Hepatocyte (in vitro differentiated cells): ENCODE results near the gene PROC. TPM values are rescaled to one million over a fixed set of nuclear protein-coding genes. Genes with fewer than 3 reads are reported as not detected.
A peak's percentile ranks its signal among the peaks of the same experiment; 100 is the strongest.

Source experiments
- DNase-seq: peaks from one replicate; pipeline ENCODE4 v3.0.0-alpha.2; 2016; ENCODE audit warnings: low spot score
- H2AFZ ChIP-seq: fragments of 200-600 bp; sonication (generic); 2 replicates; pipeline ENCODE4 v1.6.0; 2016; ENCODE audit warnings: antibody characterized with exemption, mild to moderate bottlenecking
- H3K27ac ChIP-seq: fragments of 200-600 bp; sonication (generic); 2 replicates; pipeline ENCODE4 v1.5.1; 2016; ENCODE audit warnings: mild to moderate bottlenecking
- H3K27me3 ChIP-seq: fragments of 200-600 bp; sonication (generic); 2 replicates; pipeline ENCODE4 v1.6.1; 2016
- H3K36me3 ChIP-seq: fragments of 200-600 bp; sonication (generic); replicated peaks from 2 replicates; pipeline ENCODE4 v1.5.1; 2016; ENCODE audit warnings: low read depth; ENCODE audit not compliant: insufficient read depth
- H3K4me1 ChIP-seq: fragments of 200-600 bp; sonication (generic); 2 replicates; pipeline ENCODE4 v1.5.1; 2016; ENCODE audit warnings: mild to moderate bottlenecking, moderate library complexity; ENCODE audit not compliant: insufficient read depth
- H3K4me2 ChIP-seq: fragments of 200-600 bp; sonication (generic); 2 replicates; pipeline ENCODE4 v1.6.0; 2016
- H3K4me3 ChIP-seq: fragments of 200-600 bp; sonication (generic); 2 replicates; pipeline ENCODE4 v1.5.1; 2016; ENCODE audit warnings: mild to moderate bottlenecking
- H3K79me2 ChIP-seq: fragments of 200-600 bp; sonication (generic); 2 replicates; pipeline ENCODE4 v1.6.0; 2017; ENCODE audit warnings: mild to moderate bottlenecking
- H3K9me2 ChIP-seq: fragments of 200-600 bp; sonication (generic); replicated peaks from 2 replicates; pipeline ENCODE4 v1.6.0; 2017; ENCODE audit warnings: mild to moderate bottlenecking; ENCODE audit not compliant: insufficient read depth
- H3K9me3 ChIP-seq: fragments of 200-600 bp; sonication (generic); 2 replicates; pipeline ENCODE4 v1.5.1; 2016; ENCODE audit warnings: low read depth, mild to moderate bottlenecking
- H4K20me1 ChIP-seq: fragments of 200-600 bp; sonication (generic); 2 replicates; pipeline ENCODE4 v1.6.0; 2016; ENCODE audit warnings: mild to moderate bottlenecking; ENCODE audit not compliant: insufficient read depth, poor library complexity, severe bottlenecking
- EZH2 ChIP-seq: fragments of 200-600 bp; sonication (generic); IDR thresholded peaks from 2 replicates; pipeline ENCODE4 v1.6.1; 2016; ENCODE audit warnings: antibody characterized with exemption, mild to moderate bottlenecking, borderline replicate concordance
- EZH2phosphoT487 ChIP-seq: fragments of 200-600 bp; sonication (generic); IDR thresholded peaks from one replicate; pipeline ENCODE4 v1.6.1; 2018; ENCODE audit warnings: antibody characterized with exemption, mild to moderate bottlenecking, low read depth, moderate library complexity; ENCODE audit not compliant: unreplicated experiment, severe bottlenecking
- WGBS: methylation state at CpG from one replicate; pipeline ENCODE4 v1.1.6; 2016; ENCODE audit warnings: low lambda C conversion rate; ENCODE audit errors: missing lambda C conversion rate; 5-methylcytosine and 5-hydroxymethylcytosine counted together
- polyA plus RNA-seq: library from polyadenylated mRNA; unstranded; fragments of >200 nt; fragmentation: Nextera tagmentation; extraction: Ambion mirVana; gene quantifications from 2 replicates; pipeline ENCODE4 v1.2.1, GENCODE V29; 2016
- total RNA-seq: library from RNA; depleted of rRNA; stranded (reverse); fragments of >200 nt; gene quantifications from 2 replicates; pipeline ENCODE4 v1.2.3, GENCODE V29; 2014
- TF ChIP-seq, protein P1 (sequence below): fragments of 200-600 bp; sonication (generic); IDR thresholded peaks from 2 replicates; pipeline ENCODE4 v1.5.1; 2016; ENCODE audit warnings: antibody characterized with exemption, mild to moderate bottlenecking; ENCODE audit not compliant: poor library complexity

Gene PROC
- total and polyA plus RNA-seq, 2 experiments from 2014 or later: 42.6 to 70.2 TPM

DNA sequence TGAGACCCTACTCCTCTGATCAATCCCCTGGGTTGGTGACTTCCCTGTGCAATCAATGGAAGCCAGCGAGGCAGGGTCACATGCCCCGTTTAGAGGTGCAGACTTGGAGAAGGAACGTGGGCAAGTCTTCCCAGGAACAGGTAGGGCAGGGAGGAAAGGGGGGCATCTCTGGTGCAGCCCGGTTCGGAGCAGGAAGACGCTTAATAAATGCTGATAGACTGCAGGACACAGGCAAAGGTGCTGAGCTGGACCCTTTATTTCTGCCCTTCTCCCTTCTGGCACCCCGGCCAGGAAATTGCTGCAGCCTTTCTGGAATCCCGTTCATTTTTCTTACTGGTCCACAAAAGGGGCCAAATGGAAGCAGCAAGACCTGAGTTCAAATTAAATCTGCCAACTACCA, 821 bp upstream of the PROC start:
- TF ChIP-seq EZH2phosphoT487: no peak
- TF ChIP-seq EZH2: no peak
- TF ChIP-seq, protein P1, sequence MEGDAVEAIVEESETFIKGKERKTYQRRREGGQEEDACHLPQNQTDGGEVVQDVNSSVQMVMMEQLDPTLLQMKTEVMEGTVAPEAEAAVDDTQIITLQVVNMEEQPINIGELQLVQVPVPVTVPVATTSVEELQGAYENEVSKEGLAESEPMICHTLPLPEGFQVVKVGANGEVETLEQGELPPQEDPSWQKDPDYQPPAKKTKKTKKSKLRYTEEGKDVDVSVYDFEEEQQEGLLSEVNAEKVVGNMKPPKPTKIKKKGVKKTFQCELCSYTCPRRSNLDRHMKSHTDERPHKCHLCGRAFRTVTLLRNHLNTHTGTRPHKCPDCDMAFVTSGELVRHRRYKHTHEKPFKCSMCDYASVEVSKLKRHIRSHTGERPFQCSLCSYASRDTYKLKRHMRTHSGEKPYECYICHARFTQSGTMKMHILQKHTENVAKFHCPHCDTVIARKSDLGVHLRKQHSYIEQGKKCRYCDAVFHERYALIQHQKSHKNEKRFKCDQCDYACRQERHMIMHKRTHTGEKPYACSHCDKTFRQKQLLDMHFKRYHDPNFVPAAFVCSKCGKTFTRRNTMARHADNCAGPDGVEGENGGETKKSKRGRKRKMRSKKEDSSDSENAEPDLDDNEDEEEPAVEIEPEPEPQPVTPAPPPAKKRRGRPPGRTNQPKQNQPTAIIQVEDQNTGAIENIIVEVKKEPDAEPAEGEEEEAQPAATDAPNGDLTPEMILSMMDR: no peak

DNA sequence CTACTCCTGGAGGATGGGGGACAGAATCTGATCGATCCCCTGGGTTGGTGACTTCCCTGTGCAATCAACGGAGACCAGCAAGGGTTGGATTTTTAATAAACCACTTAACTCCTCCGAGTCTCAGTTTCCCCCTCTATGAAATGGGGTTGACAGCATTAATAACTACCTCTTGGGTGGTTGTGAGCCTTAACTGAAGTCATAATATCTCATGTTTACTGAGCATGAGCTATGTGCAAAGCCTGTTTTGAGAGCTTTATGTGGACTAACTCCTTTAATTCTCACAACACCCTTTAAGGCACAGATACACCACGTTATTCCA, 844 bp downstream of the PROC start:
- Histone ChIP-seq H3K9me3 (no peaks in the 10 kb centered on the region), H3K36me3 (no peaks in the 10 kb centered on the region), H3K79me2 (no peaks in the 10 kb centered on the region), H2AFZ (no peak overlapping the region), H3K27ac (no peak overlapping the region), H3K4me1 (peaks cover 13% of the 10 kb centered on the region), H3K9me2 (no peaks in the 10 kb centered on the region), H3K4me2 (peak overlapping the region; percentile 60), H3K4me3 (no peak overlapping the region), H3K27me3 (no peaks in the 10 kb centered on the region), H4K20me1 (no peaks in the 10 kb centered on the region)
- 96% methylated on average over 4 of the region's 4 CpGs for WGBS
- TF ChIP-seq EZH2phosphoT487: no peak
- TF ChIP-seq EZH2: no peak
- TF ChIP-seq, protein P1: no peak
- no peak for DNase-seq

More for the DNA sequence above, 821 bp upstream of the PROC start:
- peak; percentile 2 for DNase-seq
- Histone ChIP-seq H3K4me2 (no peak overlapping the region), H3K4me3 (no peak overlapping the region), H3K79me2 (no peaks in the 10 kb centered on the region), H3K9me2 (no peaks in the 10 kb centered on the region), H3K36me3 (no peaks in the 10 kb centered on the region), H3K27me3 (no peaks in the 10 kb centered on the region), H3K27ac (no peak overlapping the region), H4K20me1 (no peaks in the 10 kb centered on the region), H3K9me3 (peaks cover 5% of the 10 kb centered on the region), H2AFZ (no peak overlapping the region), H3K4me1 (peaks cover 13% of the 10 kb centered on the region)
- 89% methylated on average over 8 of the region's 8 CpGs for WGBS

GRCh38 chr2:127419448-127420038, 1.3 kb downstream of the PROC start:
- Histone ChIP-seq H3K27me3 (no peaks in the 10 kb centered on the region), H3K4me1 (peaks cover 13% of the 10 kb centered on the region), H3K36me3 (no peaks in the 10 kb centered on the region), H3K4me2 (no peak overlapping the region), H4K20me1 (no peaks in the 10 kb centered on the region), H3K79me2 (peaks cover 4% of the 10 kb centered on the region), H3K9me3 (no peaks in the 10 kb centered on the region), H3K4me3 (no peak overlapping the region), H3K9me2 (no peaks in the 10 kb centered on the region), H2AFZ (no peak overlapping the region), H3K27ac (no peak overlapping the region)
- 87% methylated on average over 15 of the region's 15 CpGs for WGBS
- TF ChIP-seq, protein P1: no peak
- no peak for TF ChIP-seq EZH2
- TF ChIP-seq EZH2phosphoT487: no peak
- no peak for DNase-seq
